ENCODE data around the gene SENP1.

Gene SENP1

DNA sequence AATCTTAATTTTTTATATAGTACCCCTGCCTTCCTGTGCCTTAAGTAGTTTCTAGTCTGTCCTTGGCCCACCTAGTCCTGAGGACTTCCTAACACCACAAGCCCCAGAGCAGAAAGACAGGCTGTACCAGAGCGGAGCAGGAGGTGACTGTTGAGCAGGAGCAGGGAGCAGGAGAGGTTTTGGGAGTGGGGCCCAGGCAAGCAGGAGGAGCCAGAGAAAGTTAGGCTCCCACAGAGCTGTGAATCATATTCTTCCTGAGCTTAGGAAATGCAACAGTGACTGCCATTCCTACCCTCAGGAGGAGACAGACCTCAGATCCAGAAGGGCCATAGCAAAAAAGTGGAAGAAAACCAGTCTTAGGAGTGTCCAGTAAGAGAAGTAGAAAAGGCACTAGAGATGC, 73.3 kb downstream of the SENP1 start:
- DNase-seq, result no peak

DNA sequence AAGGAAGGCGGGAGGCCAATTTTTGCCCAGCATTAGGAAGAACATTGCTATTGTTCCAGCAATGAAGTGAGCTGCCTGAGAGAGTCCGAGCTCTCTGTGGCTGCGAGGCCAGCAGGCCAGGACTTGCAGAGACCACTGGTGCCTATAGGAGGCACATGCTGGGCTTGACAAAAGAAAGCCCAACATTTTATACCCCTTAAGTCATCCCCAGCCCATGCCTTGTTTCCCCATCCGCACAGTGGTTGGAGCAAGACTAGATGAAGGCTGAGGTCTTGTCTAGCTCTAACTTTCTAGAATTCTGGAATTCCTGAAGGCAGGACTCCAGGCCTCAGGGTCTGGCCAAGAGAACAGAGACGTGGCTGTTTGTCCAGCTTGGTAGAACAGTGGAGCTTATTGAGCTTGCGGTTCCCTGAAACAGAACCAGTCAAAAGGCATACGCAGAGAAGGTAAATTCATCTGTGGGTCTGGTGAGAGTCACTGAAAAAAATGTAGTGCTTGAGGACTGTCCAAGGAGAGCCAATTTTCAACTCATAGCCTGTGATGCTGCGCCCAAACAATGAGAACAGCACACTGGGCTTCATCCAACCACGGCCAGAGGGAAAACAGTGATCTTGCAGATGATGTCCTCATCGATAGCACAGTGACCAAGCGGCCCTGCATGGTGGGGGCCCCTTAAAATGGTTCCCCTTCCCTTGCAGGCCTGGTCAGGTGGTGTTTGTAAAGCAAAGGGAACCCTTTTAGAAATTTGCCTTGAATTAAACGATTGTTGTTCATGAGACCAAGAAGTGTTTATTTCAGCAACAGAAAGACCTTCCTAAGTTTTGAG, 74.5 kb downstream of the SENP1 start:
- DNase-seq, result no peak

DNA sequence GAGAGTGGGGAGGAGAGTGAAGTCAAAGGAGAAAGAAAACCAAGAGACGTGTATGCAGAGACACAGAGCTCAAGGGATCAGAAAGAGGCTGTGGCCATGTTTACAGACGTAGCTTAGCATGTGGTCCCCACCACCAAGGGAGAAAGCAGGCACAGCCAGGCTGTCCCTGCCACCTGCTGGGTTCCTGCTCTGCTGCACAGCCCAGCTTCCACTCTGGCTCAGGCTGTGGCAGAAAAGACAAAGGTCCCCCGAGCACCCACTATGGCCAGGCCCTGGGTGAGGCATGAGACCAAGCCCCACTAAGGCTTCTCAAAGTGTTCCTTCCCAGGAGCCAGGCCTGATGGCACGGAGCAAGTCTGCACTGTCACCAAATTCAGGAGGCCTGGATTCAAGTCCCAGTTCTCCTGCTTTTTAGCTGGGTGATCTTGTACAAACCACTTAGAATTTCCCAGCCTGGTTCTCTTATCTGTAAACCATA, 75.7 kb downstream of the SENP1 start:
- no peak for DNase-seq

DNA sequence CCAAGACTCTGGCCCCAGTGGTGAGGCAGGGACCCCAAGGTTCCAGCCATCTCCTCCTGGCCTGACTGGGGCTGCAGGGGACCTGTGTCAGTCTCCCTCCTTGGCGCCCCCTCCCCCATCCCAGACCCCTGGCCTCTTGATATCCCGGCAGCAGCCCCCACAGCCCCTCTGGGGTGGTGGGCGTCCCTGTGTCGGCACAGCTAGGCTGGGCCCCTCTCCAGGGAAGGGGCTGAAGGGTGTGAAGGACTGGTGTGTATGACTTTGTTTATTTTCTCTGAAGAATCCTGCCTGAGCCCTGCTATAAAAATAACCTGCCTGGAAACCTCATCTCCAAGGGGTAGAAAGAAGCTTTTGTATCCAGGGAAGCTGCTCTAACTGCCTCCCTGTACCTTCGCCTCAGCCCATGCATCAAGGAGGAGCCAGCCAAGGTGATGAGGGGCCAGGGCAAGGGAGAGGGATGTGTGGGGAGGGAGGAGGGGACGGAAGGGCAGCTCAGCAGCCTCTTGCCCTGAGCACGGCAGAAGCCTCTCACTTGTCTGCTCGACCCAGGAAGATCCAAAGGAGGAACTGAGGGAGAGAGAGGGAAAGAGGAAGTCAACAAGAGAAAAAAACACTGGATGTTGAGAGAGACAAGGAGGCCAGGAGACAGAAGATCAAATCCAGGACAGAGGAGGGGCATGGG, 76.2 kb downstream of the SENP1 start:
- no peak for DNase-seq

DNA sequence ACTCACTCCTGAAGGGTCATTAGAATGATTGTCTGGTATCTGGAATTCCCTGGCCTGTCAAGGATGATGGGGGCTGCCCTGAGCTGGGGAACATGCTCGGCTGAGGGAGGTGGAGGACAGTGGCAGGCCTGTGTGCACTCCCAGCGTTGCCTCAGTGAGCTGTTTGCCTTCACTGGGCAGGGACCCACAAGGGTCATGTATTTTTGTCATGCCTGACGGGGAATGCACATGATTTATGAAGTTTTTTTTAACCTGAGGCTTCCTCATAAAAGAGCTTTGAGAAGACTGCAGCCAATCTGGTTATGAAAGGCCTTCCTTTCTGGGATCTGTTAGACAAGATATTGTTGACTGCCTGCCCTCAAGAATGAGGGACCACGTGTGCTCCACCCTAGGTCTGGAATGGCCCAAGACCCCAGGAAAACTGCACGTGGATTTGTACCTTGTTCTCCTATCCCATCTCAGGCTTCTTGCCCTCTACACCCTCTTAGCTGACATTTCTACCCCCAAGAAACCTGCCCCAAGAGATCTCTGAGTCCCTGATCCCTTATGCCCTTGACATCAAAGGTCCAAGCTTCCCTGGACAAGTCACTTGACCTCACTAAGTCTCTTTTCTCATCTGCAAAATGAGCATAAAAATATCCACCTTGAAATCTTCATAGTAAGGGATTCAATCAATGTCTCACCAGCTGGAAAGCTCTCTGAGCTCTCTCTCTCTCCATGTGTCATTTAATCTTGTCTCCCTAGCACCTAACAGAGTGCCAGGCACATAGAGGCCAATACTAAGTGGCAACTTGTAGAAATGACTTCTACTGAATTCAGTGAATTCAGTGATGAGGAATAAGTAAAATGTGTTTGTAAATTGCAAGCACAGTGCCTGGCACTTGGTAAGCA, 77.1 kb downstream of the SENP1 start:
- DNase-seq, result no peak

DNA sequence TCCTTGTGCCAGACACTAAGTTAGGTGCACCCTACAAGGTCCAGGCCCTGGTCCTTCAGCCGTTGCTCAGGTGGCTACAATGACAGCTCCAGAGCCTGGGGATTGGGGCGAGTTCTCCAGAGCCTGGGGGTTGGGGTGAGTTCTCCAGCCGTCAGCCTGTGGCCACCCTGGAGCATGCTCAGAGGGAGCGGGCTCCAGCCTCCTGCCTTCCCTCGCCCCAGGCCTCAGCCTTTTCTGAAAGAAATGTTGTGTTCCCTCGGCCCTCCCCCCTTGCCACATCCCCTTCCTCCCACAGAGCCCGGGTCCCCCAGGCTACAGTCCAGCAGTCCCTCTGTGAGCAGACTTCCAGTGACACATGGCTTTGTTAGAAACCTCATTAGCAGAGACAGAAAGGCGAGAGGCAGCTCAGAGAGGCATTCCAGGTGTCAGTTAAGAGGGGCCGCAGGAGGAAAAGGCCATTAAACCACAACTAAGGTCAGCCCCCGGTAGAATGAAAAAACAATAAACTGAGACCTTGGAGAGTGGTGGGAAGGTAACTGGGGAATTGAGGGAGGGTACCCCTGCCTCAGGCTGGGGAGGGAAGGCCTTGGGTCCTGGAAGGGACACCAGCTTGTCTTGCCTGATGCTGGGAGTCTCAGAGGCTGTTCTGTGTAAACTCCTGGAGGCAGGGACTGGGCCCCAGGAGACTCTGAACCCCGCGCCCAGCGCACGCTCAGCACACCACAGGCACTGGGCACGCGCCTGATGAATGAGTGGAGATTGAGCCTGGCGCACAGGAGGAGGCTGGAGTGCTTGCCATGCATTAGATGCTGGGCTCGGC, 78.5 kb downstream of the SENP1 start:
- DNase-seq, result no peak

DNA sequence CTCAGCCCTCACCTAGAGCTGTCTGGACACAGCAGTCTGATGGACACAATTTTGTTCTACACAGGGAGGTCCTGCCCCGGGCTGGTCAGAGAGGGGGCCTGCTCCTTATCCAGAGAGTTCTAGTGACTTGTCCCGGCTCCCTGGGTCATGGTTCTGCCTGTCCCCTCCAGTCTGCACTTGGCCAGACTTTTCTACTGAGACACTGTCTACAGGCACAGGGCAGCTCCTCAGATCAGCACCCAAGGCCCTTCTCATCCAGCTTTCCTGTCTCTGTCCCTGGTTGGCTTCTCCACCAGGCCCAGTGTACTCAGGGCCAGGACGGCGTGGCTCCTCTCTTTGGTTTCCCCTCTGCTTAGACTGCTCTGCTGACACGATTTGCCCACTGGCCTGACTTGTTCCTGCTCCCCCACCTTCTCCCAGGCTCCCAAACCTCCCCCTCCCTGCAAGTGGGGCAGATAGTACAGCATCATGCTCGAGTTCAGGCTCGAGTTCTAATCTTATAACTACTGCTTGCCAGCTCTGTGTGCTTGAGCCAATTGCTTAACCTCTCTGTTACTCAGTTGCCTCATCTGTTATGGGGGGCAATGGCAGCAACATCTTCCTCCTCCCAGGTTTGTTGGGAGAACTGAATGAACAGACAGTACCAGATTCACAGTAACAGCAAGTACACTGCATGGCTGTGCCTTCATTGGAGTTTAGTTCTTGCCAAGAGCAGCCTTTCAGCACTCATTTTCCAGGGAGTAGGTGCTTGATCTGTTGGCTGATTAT, 79.6 kb downstream of the SENP1 start:
- DNase-seq, result no peak

DNA sequence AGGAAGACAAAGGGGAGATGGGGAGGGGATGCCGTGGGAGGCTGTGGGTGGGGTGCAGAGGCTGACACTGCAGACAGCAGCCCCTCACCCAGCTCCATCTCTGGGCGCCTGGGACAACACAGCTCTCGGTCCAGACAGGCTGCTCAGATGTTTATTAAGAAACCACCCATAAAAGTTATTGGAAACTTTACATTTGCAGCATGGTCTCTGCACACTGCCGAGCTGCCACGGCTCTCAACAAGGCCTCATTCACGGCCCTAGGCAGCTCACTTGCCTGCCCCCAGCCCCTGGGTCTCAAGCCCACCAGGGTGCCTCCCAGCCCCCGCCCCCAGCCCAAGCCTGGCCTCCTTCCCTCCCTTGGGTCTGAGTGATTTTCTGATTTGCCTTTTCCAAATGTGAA, 80.6 kb downstream of the SENP1 start:
- DNase-seq, result no peak

DNA sequence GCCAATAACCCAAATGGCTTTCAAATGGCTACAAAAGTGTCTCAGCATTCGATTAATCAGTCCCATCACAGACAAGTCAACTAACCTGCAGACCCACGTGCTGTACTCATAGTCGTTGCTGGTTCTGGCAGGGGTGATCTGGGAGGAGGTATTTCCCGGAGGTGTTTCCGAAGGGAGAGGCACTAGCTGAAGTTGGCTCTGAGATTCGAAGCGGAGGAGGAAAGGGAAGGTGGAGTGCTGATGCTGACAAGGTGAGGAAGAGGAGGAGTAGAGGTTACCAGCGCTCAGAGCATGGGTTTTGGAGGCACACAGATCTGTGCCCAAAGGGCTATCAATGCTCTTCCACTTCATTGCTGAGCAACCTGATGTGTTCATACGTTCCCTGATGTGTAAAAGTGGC, 81.1 kb downstream of the SENP1 start:
- DNase-seq, result no peak

DNA sequence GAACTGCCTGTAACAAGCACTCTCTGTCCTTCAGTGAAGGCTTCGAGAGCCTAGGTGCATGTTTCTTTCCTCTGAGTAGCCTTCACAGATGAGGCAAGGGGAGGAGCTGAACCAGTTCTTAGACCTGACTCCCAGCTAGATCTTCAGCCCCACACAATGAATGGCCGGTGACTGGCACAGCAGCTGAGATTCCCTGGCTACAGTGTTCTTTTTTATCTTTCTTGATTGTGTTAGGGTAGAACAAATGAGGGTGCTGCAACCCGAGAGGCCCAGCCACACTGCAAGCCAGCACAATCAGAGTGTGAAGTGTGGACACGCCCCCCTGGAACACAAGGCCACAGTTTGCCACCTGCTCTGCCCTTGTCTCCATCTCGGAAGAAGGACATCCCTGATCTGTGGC, 82.5 kb downstream of the SENP1 start:
- DNase-seq, result no peak

DNA sequence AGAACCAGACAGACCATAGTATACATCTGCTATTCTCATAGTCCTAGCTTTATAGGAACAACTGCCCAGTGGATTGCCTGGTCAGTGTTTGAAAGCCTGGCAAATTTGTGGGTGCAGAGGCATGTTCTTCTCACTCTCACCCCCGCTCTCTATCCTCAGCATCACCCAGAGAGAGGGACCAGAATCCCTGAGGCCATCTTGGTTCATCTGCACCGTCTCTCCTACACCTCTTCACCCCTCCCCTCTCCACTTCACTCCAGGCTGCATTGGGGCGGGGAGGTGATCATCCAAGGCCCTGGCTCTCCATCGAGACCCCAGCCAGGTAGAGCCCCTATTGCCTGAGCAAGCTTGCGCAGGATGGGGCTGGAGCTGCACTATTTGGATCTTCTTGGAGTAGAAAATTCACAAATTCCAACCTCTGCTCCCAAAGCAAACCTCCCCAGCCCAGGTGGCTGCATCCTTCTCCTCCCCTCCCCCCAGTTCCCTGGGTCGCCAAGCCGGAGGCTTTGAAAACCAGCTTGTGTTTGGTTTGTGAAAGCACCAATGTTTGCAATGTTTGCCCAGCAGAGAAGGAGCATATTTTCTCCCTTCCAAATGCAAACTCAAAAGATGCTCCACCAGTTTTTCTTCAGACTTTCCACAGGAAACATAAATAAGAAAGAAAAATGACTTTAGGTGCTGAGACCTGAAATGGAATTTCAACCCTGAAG, 83.0 kb downstream of the SENP1 start:
- DNase-seq, result no peak

DNA sequence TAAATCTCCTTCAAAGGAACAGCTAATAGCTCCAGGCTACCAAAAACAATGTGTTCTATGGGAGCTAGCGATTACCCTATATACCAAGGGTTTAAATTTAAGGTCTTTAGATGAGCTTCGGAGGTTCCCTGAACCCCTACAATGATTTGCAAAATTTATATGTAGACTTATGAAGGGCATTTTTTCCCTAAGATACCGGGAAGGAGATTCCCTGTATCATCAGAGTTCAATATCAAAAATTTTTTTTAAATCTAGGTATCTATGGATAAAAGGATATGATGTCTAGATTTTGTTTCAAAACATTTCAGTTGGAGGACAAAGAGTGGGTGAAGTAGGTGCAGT, 83.7 kb downstream of the SENP1 start:
- no peak for DNase-seq

DNA sequence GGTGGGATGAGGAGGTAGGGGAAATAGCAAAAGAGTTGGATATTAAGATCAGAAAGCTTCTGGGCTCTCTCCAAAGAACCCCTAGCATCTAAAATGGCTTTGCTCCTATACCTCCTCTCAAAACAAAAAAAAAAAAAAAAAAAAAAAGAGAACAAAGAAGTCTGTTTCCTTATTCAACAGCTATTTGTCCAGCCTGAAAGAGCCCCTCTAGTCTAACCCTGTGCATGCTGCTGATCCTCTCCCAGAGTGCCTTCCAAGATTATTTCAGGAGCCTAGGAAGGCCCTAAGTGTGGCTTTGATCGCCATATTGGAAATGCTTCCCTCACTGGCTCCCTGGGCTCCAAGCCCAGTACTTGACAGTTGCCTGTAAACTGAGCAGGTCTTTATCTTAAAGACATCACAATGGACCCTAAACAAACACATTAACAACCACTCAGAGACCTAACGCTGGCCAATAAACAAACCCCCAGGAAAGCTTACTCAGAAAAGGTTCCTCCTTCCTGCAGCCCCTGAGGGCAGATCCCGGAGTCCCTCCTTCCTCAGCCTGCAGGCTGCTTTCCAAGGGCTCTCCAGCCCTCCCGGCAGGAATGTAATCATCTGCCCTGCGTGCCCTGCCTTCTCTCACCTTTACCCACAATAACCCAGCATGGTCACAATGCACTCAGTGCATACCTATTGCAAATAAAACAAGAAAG, 84.2 kb downstream of the SENP1 start:
- no peak for DNase-seq

DNA sequence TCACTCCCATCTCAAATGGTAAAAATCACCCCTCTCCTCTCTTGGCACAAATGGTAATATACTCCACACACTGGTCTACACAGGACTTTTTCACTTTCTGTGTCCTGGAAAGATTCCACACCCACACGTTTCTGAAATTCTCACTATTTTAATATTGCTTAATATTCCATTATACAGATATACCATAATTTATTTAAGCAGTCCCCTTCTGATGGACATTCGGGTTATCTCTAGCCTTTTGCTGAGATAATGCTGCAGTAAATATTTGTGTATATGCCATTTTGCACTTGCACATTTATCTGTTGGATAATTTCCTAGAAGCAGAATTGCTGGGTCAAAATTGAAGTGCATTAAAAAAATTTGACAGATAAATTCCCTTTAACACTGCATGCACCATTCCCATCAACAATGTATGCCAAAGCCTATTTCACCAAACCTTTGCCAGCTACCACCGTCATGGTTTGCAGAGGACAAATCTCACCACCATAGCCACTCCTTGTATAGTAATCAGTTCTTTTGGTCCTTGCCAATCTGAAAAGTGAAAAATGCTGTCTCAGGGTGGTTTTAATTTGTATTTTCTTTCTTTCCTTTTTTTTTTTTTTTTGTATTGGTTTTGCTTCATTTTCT, 86.1 kb downstream of the SENP1 start:
- no peak for DNase-seq

DNA sequence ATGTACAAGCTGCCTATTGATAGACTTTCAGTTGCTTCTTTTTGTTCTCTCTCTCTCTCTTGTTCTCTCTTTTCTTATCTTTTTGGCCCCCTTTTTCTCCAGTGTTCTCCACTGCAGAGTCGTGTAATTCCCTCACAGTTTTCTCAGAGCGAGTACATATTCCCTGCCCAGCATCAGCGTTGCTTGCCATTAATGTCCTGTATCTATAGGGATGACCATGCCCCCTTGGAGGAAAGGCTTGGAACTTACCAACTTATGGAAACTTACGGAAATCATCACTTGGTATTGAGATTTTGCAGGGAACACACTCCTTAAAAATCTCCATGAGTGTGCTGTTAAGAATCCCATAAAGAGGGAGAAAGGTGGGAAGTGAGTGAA, 87.3 kb downstream of the SENP1 start:
- DNase-seq, result no peak

DNA sequence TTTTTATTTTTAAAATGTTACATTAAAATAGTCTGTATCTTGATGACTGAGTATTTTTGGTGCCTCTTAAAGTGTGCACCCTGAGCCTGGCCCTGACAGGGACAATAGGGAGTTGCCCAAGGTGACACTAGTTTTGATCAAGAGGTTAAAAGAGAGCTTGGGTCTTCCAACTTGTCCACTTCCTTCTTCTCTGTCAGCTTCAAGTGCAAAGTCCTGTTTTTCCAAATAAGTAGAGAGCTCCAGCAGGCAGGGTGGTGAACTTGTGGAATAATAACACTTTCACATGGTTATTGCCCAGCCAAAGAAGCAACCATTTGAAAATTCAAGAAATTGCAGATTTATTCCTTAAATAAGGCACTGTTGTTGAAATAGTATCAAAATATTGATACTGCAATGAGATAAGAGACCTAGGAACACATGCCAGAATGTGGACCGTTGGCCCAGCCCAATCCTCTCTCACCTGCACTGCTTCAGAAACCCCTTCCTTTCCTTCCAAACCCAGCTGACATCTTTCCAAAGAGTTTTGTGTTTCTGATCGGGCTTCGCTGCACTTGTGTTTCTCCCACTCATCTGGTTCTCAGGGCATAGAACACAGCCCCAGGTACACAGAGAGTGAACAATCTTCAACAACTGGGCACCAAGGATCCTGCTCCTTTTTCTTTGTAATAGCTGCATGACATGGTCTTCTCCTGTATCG, 87.8 kb downstream of the SENP1 start:
- DNase-seq, result no peak

DNA sequence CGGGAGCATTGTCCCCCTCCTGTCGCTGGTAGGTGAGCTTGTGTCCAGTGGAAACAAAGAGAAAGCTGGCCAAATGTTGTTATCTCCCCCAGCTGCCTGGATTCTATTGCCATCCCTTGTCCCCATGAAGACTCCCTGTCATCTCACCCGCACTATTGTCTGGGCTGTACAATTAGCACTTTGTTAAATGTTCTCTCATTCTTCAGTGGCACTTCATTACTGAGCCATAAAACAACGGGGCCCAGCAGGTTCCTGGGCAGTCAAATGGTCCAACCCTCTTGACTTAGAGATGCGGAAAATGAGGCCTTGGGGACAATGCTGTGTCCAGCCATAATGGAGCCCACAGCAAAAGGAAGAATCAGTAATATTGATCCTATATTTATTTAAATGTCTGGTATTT, 88.4 kb downstream of the SENP1 start:
- DNase-seq, result no peak

DNA sequence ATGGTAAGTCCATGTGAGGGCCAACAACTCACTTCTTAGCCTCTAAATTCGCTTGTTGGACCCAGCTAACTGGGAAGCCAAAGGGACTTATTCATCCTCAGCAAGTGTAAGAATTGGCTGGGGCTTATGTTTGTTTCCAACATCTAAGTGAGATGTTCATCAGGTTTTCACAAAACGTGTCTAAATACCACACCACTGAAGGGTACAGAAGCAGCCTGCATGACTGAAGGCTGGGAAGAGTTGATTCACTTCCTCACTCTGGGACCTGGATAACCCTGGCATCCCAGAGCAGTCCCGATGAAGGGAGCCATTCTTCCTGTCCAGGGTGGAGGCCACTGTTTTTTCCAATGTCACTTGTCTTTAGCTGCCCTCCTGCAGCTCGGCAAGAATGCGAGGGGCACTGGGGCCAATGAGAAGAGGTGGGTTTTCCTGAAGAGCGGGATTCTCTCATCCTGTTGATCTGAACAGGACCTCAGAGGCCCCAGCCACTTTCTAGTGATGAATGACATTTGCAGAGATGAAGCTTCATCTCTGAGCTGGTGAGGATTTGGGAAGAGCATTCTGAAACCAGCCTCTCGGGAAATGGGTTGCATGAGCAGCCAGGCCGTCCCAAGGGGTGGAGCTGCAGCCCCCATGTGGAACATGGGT, 89.4 kb downstream of the SENP1 start:
- DNase-seq, result no peak

DNA sequence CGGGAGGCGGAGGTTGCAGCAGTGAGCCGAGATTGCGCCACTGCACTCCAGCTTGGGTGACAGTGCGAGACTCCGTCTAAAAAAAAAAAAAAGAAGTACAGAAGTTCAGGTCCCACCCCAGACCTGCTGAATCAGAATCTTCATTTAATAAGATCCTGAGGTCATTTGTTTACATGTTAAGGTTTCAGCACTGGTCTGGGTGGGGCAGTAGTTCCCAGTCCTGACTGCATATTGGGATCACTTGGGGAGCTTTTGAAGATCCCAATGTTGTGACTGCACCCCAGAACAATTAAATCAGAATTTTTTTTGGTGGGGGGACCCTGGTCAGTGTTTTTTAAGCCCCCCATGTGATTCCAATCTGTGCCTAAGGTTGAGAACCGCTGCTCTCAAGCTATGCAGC, 89.9 kb downstream of the SENP1 start:
- DNase-seq, result no peak
